ENCODE data around the gene RUFY1.
"Not testable (repeated sequence)": the region's sequence is repeated elsewhere in the genome, so short reads cannot be mapped to it uniquely, and the experiment has no call there.

The RUFY1 gene

GRCh38 chr5:179550511-179551342 is at the start of gene RUFY1:
Gene RUFY1 (plus strand): TSS chr5:179550554. CDS start chr5:179550570, 16 bp downstream.
- peak; percentile 53 to 92 for DNase-seq

DNA sequence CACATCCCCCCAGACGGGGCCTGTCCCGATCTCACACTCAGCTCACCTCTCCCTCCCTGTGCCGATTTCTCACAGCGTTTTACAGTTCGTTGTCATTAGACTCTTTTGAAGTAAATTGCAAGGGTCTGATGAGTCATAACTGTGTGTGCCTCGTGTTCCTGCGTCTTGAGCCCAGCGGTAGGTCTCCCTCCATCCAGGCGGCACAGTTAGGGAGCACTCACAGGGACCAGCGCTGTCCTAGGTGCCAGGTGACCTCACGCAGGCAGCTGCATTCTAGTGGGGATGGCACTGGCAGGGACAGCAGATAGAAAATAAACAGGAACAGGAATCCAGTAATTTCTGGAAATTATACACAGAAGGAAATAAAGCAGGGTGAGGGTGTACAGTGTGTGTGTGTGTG is 48.4 kb upstream of the RUFY1 start:
- DNase-seq: not testable (repeated sequence)

DNA sequence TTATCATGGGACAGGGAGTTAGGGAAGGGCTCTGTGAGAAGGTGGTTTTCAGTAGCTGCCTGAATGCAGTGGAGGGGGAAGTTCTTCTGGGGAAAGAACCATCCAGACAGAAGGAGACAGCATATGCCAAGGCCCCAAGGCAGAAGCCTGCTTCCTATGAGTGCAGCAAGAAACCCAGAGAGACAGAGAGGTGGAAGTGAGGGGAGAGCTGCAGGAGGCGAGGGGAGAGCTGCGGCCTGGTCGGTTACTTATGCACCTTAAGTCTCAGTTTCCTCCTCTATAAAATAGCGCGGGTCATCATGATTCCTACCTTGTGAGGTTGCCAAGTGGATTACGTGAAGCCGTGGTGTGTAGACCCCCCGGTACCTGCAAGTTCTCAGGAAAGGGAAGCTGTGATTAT is 47.9 kb upstream of the RUFY1 start:
- DNase-seq: not testable (repeated sequence)

- DNase-seq: no peak
Observed at GRCh38 chr5:179504191-179504590, 46.2 kb upstream of the RUFY1 start.

GRCh38 chr5:179504600-179505396 is 45.6 kb upstream of the RUFY1 start:
- no peak for DNase-seq

DNA sequence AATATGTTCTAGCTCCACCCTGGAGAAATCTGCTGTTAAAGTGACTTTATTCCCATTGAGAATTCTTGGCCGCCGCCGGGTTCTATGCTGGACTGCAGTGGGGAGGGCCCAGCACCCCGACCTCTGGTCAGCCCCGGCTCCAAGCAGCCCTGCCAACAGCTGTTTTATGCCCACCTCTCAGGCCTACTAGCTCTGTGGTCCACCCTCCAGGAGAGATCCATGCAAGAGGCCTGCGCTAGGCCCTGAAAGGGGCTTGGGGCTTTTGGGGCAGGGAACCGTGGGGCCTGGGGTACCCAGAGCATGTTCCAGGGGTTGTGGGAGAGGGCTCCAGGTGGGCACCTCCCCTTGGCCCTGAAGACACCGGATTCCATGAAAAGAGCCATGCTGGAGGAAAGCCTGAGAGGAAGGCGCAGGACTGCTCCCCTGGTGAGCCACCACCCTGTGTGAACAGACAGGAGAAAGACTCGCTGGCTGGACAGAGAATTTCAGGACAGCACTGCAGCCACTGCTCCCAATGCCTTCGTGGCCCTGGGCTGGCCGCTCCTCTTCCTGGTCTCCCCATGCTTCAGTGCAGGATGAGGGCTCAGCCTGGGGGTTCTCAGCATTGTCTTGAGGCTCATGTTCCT is 44.6 kb upstream of the RUFY1 start:
- DNase-seq: no peak

- no peak for DNase-seq
Observed at GRCh38 chr5:179509239-179509638, 41.1 kb upstream of the RUFY1 start.

GRCh38 chr5:179509845-179510244 is 40.5 kb upstream of the RUFY1 start:
- no peak for DNase-seq

DNA sequence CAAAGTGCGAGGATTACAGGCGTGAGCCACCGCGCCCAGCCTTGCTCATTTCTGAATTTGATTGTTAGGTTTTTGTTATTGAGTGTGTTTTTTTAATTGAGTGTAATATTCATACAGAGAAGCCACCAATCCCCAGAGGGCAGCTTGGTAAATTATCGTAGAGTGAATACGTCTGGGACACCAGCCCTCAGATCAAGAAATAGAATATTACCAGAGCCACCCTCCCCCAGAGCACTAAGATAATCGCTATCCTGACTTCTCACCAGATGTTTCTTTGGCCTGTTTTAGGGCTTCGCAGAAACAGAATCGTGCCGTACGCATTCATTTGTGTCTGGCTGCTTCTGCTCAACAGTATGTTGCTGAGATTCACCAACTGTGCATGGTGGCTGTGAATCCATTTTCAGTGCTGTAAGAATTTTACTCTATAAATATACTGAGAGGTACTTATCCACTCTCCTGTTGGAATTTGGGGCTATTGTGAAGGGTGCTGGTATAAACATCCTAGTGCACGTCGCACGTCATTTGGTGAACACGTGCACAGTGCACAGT is 37.8 kb upstream of the RUFY1 start:
- no peak for DNase-seq

GRCh38 chr5:179515501-179515900 is 34.9 kb upstream of the RUFY1 start:
- not testable (repeated sequence) for DNase-seq

DNA sequence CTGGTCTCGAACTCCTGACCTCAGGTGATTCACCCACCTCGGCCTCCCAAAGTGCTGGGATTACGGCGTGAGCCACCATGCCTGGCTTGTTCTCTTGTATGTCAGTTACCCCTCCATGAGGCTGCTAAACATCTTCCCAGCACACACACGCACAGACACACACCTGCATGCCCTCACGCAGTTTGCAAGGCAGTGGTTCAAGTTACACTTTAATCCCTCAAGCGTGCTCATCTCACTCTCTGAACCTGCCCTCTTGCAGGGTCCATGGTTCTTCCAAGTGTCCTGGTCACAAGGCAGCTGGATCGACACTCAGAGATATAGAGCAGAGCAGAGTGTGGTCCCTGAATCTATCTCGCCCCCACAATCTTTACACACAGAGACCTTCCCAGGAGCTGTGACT is 34.1 kb upstream of the RUFY1 start:
- DNase-seq: no peak

- DNase-seq: not testable (repeated sequence)
Observed at GRCh38 chr5:179517746-179518145, 32.6 kb upstream of the RUFY1 start.

DNA sequence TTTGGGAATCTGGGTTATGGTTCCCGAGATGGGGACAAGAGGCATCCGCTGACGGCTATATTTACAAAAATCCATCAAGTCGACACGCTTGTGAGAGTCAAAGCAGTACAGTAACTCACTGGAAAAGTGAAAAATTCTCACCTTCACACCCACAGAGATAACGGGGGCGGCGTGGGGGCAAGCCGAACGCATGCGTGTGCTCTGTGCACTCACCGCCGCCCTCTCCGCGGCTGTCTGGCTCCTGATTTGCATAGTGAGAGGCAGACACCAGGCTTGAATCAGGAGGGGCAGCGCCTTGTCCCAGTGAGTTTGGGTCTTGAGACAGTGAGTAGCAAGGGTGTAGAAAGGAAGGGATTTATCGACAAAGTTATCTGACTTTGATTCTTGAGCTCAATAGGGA is 32.0 kb upstream of the RUFY1 start:
- DNase-seq: not testable (repeated sequence)

GRCh38 chr5:179519416-179520070 is 30.8 kb upstream of the RUFY1 start:
- not testable (repeated sequence) for DNase-seq

GRCh38 chr5:179522107-179522506 is 28.2 kb upstream of the RUFY1 start:
- not testable (repeated sequence) for DNase-seq

GRCh38 chr5:179526978-179527377 is 23.4 kb upstream of the RUFY1 start:
- no peak for DNase-seq

- DNase-seq: peak; percentile 61 to 72
Observed at GRCh38 chr5:179530069-179530998, 20.0 kb upstream of the RUFY1 start.

- DNase-seq: no peak
Observed at GRCh38 chr5:179533024-179533423, 17.3 kb upstream of the RUFY1 start.

- DNase-seq: no peak
Observed at GRCh38 chr5:179533907-179534306, 16.4 kb upstream of the RUFY1 start.

DNA sequence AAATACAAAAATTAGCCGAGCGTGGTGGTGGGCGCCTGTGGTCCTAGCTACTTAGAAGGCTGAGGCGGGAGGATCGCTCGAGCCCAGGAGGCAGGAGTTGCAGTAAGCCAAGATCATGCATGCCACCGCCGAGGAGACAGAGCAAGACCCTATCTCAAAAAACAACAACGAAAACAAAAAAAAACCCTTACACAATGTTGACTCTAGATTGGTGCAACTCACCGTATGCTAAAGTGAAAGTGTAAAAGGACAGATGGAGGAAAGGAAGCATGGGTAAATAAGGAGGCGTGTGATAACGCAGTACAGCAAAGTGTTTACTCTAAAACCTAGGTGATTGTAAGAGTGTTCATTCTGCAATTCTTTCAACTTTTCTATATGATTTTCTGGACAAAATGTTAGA is 15.9 kb upstream of the RUFY1 start:
- peak in 1 of 2 donors; percentile 49 for DNase-seq

GRCh38 chr5:179536676-179537075 is 13.7 kb upstream of the RUFY1 start:
- DNase-seq: no peak

All from bone marrow (tissue), 2 donors.